HEK293 (cell line): ENCODE data around the gene ISY1.

ENCODE experiments used
- CTCF ChIA-PET: fragments of 350-600 bp; formaldehyde crosslinking; extraction: SDS; loops from one replicate; lab custom pipeline; 2021; ENCODE audit warnings: antibody characterized with exemption; lab: Yijun Ruan, JAX
- POLR2A ChIA-PET: fragments of 300-600 bp; formaldehyde crosslinking; extraction: SDS; loops from one replicate; lab custom pipeline; 2020; ENCODE audit warnings: antibody characterized with exemption, inconsistent platforms; lab: Yijun Ruan, JAX
- H3K27ac ChIP-seq: fragments of 200-500 bp; sonication (Bioruptor generic); 2 replicates; pipeline ENCODE4 v1.5.1; 2014; ENCODE audit warnings: low read depth, low read length, control low read depth, inconsistent platforms; ENCODE audit errors: extremely low read depth
- H3K36me3 ChIP-seq, 2 experiments: fragments of 200-500 bp in 1 of 2; sonication (Bioruptor generic) in 1 of 2; 1 replicate in 1 of 2; 2 replicates in 1 of 2; pipeline ENCODE4 v1.5.1; 2014 to 2017; ENCODE audit warnings: inconsistent platforms in 2 of 2, low read length in 2 of 2; ENCODE audit not compliant: control insufficient read depth in 2 of 2, insufficient read depth in 1 of 2
- H3K4me1 ChIP-seq: fragments of 200-500 bp; sonication (Bioruptor generic); 2 replicates; pipeline ENCODE4 v1.5.1; 2014; ENCODE audit warnings: mild to moderate bottlenecking, low read length, inconsistent platforms; ENCODE audit not compliant: control insufficient read depth, insufficient read depth
- H3K4me3 ChIP-seq: 2 replicates; pipeline ENCODE4 v1.5.1; 2011; ENCODE audit warnings: low read depth, mild to moderate bottlenecking, control low read depth, low read length, moderate library complexity
- H3K9me3 ChIP-seq: fragments of 200-500 bp; sonication (Bioruptor generic); 2 replicates; pipeline ENCODE4 v1.5.1; 2014; ENCODE audit warnings: low read depth, low read length, inconsistent platforms; ENCODE audit not compliant: control insufficient read depth, insufficient read depth
- BCL11A ChIP-seq: fragments of 450-650 bp; formaldehyde crosslinking; IDR thresholded peaks from 2 replicates; pipeline ENCODE4 v1.5.1; 2016; ENCODE audit warnings: low read depth, missing biosample characterization, missing genetic modification characterization
- GLIS1 ChIP-seq: fragments of 450-650 bp; formaldehyde crosslinking; IDR thresholded peaks from 2 replicates; pipeline ENCODE4 v1.5.1; 2016; ENCODE audit warnings: missing biosample characterization, missing genetic modification characterization
- IKZF3 ChIP-seq: fragments of 450-650 bp; IDR thresholded peaks from 2 replicates; pipeline ENCODE4 v1.5.0; 2018; ENCODE audit warnings: missing biosample characterization, mild to moderate bottlenecking, missing genetic modification characterization, moderate library complexity
- SCRT1 ChIP-seq: fragments of 450-650 bp; formaldehyde crosslinking; IDR thresholded peaks from 2 replicates; pipeline ENCODE4 v1.5.1; 2016; ENCODE audit warnings: missing biosample characterization, missing genetic modification characterization, borderline replicate concordance
- SCRT2 ChIP-seq: fragments of 450-650 bp; formaldehyde crosslinking; IDR thresholded peaks from 2 replicates; pipeline ENCODE4 v1.5.1; 2016; ENCODE audit warnings: missing biosample characterization, missing genetic modification characterization
- SP3 ChIP-seq: fragments of 450-650 bp; formaldehyde crosslinking; IDR thresholded peaks from 2 replicates; pipeline ENCODE4 v1.5.1; 2016; ENCODE audit warnings: missing biosample characterization, missing genetic modification characterization
- ZBTB17 ChIP-seq: fragments of 450-650 bp; formaldehyde crosslinking; IDR thresholded peaks from 2 replicates; pipeline ENCODE4 v1.5.1; 2016; ENCODE audit warnings: missing biosample characterization, missing genetic modification characterization
- ZBTB20 ChIP-seq: fragments of 450-650 bp; formaldehyde crosslinking; IDR thresholded peaks from 2 replicates; pipeline ENCODE4 v1.5.1; 2016; ENCODE audit warnings: missing biosample characterization, missing genetic modification characterization
- ZNF26 ChIP-seq: fragments of 450-650 bp; formaldehyde crosslinking; IDR thresholded peaks from 2 replicates; pipeline ENCODE4 v1.5.1; 2016; ENCODE audit warnings: missing biosample characterization, missing genetic modification characterization
- ZNF335 ChIP-seq: fragments of 450-650 bp; formaldehyde crosslinking; conservative IDR thresholded peaks from 2 replicates; pipeline ENCODE4 v1.5.1; 2016; ENCODE audit warnings: missing biosample characterization, missing genetic modification characterization
- ZNF341 ChIP-seq: fragments of 450-650 bp; formaldehyde crosslinking; IDR thresholded peaks from 2 replicates; pipeline ENCODE4; 2016; ENCODE audit warnings: low read depth, missing biosample characterization, missing genetic modification characterization
- ZNF473 ChIP-seq: fragments of 450-650 bp; formaldehyde crosslinking; IDR thresholded peaks from 2 replicates; pipeline ENCODE4 v1.5.1; 2017; ENCODE audit warnings: missing biosample characterization, missing genetic modification characterization
- ZNF514 ChIP-seq: fragments of 450-650 bp; formaldehyde crosslinking; IDR thresholded peaks from 2 replicates; pipeline ENCODE4 v1.5.1; 2016; ENCODE audit warnings: missing biosample characterization, missing genetic modification characterization
- ZNF530 ChIP-seq: fragments of 450-650 bp; formaldehyde crosslinking; IDR thresholded peaks from 2 replicates; pipeline ENCODE4 v1.5.1; 2016; ENCODE audit warnings: low read depth, missing biosample characterization, missing genetic modification characterization
- ZNF558 ChIP-seq: fragments of 450-650 bp; formaldehyde crosslinking; IDR thresholded peaks from 2 replicates; pipeline ENCODE4 v1.5.1; 2016; ENCODE audit warnings: missing biosample characterization, missing genetic modification characterization
- ZNF624 ChIP-seq: fragments of 450-650 bp; formaldehyde crosslinking; IDR thresholded peaks from 2 replicates; pipeline ENCODE4 v1.5.1; 2017; ENCODE audit warnings: missing biosample characterization, missing genetic modification characterization
- ZNF768 ChIP-seq: fragments of 450-650 bp; formaldehyde crosslinking; IDR thresholded peaks from 2 replicates; pipeline ENCODE4 v1.5.1; 2018; ENCODE audit warnings: missing biosample characterization, mild to moderate bottlenecking, missing genetic modification characterization
- ZXDB ChIP-seq: fragments of 450-650 bp; formaldehyde crosslinking; IDR thresholded peaks from 2 replicates; pipeline ENCODE4 v1.5.1; 2016; ENCODE audit warnings: missing biosample characterization, missing genetic modification characterization
- TF ChIP-seq, protein P1 (sequence below): fragments of 450-650 bp; formaldehyde crosslinking; IDR thresholded peaks from 2 replicates; pipeline ENCODE4 v1.5.1; 2017; ENCODE audit warnings: missing biosample characterization, missing genetic modification characterization
- TF ChIP-seq, protein P2 (sequence below): fragments of 450-650 bp; formaldehyde crosslinking; conservative IDR thresholded peaks from 2 replicates; pipeline ENCODE4 v1.5.1; 2016; ENCODE audit warnings: low read depth, missing biosample characterization, missing genetic modification characterization
- TF ChIP-seq, protein P3 (sequence below): fragments of 450-650 bp; formaldehyde crosslinking; IDR thresholded peaks from 2 replicates; pipeline ENCODE4 v1.5.1; 2016; ENCODE audit warnings: missing biosample characterization, missing genetic modification characterization
- TF ChIP-seq, protein P4 (sequence below): fragments of 450-650 bp; formaldehyde crosslinking; IDR thresholded peaks from 2 replicates; pipeline ENCODE4 v1.5.1; 2016; ENCODE audit warnings: missing biosample characterization, missing genetic modification characterization

Gene ISY1

DNA sequence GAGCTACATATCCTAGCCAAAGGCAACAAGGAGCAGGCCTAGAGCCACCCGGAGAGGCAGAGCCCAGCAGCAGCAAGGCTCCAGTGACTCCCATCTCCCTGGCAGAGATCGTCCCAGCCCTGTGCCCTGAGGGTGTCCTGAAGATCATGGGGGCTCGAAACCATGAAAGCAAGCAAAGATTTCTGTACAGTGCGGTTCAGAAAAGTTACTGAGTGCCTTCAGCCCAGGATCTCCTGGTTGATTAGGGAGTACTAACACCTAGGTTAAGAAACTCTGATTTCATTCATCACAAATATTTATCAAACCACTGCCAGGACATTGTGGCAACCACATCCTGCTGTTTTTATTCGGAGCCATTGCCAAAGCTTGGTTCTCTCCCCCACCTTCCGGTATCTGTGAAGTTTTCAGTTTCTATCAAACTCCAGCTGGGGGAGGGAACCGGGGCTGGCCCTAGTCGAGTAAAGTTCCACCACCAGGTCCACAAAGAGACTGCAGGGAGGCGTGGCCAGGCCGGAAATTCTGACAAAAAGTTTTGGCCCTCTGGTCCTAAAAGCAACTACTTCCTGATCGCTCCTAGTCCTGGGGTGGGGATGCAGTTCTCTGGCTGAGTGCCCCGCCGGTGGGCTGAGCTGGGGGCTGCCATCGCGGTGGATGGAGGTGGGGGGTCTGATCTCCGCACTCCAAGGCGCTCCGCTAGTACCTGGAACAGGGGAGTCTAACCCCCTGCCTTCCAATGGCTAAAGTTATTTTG, 40.4 kb downstream of the ISY1 start (continued):
- TF ChIP-seq ZNF768 (tag by site-specific recombination) (no peak), BCL11A (no peak), ZNF26 (no peak), ZNF558 (tag by site-specific recombination) (no peak), ZNF335 (0 out of 2 replicates have a peak, but pooled peaks have one; percentile 24), GLIS1 (tag by site-specific recombination) (peak; percentile 87), SP3 (tag by site-specific recombination) (peak; percentile 19), ZNF341 (peak; percentile 90), ZBTB17 (tag by site-specific recombination) (0 out of 2 replicates have a peak, but pooled peaks have one; percentile 28), ZNF624 (no peak)
- TF ChIP-seq, protein P1, sequence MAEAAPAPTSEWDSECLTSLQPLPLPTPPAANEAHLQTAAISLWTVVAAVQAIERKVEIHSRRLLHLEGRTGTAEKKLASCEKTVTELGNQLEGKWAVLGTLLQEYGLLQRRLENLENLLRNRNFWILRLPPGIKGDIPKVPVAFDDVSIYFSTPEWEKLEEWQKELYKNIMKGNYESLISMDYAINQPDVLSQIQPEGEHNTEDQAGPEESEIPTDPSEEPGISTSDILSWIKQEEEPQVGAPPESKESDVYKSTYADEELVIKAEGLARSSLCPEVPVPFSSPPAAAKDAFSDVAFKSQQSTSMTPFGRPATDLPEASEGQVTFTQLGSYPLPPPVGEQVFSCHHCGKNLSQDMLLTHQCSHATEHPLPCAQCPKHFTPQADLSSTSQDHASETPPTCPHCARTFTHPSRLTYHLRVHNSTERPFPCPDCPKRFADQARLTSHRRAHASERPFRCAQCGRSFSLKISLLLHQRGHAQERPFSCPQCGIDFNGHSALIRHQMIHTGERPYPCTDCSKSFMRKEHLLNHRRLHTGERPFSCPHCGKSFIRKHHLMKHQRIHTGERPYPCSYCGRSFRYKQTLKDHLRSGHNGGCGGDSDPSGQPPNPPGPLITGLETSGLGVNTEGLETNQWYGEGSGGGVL: 0 out of 2 replicates have a peak, but pooled peaks have one; percentile 31
- TF ChIP-seq, protein P2, sequence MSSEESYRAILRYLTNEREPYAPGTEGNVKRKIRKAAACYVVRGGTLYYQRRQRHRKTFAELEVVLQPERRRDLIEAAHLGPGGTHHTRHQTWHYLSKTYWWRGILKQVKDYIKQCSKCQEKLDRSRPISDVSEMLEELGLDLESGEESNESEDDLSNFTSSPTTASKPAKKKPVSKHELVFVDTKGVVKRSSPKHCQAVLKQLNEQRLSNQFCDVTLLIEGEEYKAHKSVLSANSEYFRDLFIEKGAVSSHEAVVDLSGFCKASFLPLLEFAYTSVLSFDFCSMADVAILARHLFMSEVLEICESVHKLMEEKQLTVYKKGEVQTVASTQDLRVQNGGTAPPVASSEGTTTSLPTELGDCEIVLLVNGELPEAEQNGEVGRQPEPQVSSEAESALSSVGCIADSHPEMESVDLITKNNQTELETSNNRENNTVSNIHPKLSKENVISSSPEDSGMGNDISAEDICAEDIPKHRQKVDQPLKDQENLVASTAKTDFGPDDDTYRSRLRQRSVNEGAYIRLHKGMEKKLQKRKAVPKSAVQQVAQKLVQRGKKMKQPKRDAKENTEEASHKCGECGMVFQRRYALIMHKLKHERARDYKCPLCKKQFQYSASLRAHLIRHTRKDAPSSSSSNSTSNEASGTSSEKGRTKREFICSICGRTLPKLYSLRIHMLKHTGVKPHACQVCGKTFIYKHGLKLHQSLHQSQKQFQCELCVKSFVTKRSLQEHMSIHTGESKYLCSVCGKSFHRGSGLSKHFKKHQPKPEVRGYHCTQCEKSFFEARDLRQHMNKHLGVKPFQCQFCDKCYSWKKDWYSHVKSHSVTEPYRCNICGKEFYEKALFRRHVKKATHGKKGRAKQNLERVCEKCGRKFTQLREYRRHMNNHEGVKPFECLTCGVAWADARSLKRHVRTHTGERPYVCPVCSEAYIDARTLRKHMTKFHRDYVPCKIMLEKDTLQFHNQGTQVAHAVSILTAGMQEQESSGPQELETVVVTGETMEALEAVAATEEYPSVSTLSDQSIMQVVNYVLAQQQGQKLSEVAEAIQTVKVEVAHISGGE: peak; percentile 26; the same call in 1 of the 2 replicates
- TF ChIP-seq, protein P3, sequence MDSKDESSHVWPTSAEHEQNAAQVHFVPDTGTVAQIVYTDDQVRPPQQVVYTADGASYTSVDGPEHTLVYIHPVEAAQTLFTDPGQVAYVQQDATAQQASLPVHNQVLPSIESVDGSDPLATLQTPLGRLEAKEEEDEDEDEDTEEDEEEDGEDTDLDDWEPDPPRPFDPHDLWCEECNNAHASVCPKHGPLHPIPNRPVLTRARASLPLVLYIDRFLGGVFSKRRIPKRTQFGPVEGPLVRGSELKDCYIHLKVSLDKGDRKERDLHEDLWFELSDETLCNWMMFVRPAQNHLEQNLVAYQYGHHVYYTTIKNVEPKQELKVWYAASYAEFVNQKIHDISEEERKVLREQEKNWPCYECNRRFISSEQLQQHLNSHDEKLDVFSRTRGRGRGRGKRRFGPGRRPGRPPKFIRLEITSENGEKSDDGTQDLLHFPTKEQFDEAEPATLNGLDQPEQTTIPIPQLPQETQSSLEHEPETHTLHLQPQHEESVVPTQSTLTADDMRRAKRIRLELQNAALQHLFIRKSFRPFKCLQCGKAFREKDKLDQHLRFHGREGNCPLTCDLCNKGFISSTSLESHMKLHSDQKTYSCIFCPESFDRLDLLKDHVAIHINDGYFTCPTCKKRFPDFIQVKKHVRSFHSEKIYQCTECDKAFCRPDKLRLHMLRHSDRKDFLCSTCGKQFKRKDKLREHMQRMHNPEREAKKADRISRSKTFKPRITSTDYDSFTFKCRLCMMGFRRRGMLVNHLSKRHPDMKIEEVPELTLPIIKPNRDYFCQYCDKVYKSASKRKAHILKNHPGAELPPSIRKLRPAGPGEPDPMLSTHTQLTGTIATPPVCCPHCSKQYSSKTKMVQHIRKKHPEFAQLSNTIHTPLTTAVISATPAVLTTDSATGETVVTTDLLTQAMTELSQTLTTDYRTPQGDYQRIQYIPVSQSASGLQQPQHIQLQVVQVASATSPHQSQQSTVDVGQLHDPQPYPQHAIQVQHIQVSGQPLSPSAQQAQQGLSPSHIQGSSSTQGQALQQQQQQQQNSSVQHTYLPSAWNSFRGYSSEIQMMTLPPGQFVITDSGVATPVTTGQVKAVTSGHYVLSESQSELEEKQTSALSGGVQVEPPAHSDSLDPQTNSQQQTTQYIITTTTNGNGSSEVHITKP (tag by site-specific recombination): peak; percentile 62
- TF ChIP-seq, all 188 proteins: peak for 13

DNA sequence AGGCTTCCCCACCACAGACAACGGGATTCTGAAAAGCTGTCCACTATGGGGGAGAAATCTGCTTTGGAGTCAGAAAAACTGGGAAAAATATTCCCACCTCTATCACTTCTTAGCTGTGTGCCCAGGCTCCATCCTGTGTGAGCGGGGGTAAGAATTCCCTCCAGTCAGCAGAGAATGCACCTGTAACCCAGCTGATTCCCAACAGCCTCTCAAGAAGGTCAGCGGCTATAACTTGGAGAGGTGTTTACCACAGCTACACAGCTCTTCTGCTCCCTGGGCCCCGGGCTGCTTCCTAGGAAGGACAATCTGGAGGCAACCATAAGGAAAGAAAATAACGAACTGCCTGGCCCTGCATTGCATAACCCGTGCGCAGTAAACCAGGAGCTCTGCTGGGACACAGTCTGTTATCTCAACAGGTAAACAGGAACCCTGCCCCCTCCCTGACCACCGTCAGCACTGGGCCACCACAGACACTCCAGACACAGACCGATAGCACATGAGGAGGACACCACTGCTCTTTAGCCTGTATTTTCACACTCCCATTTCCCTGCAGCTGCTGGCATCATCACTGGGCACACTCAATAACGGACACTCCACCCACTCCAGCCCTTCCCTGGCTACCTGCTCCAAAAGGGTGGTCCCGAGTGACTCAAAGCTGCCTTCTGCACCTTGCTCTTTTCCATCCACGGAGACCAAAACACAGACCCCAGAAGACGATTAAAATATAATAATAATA, 41.3 kb downstream of the ISY1 start:
- ChIA-PET POLR2A (interaction anchor here (0.5 to 0.9 kb wide), 2 partner anchors 10 to 103 kb away, joined by 3 read pairs; no protein-coding TSS in a partner anchor), CTCF (interaction anchor here (0.6 to 1.9 kb wide), 2 partner anchors 67 to 149 kb away, joined by 4 to 15 read pairs; no protein-coding TSS in a partner anchor)
- Histone ChIP-seq H3K9me3 (no peaks in the 10 kb centered on the region), H3K4me1 (peaks cover 15% of the 10 kb centered on the region), H3K27ac (peak overlapping the region; percentile 16; the same call in 1 of the 2 replicates), H3K4me3 (peak overlapping the region; percentile 68), H3K36me3 (peaks cover 0 to 6% of the 10 kb centered on the region in 2 experiments; a peak in 2 of 3 replicates)
- no peak for TF ChIP-seq IKZF3 (tag by site-specific recombination)
- TF ChIP-seq, protein P4, sequence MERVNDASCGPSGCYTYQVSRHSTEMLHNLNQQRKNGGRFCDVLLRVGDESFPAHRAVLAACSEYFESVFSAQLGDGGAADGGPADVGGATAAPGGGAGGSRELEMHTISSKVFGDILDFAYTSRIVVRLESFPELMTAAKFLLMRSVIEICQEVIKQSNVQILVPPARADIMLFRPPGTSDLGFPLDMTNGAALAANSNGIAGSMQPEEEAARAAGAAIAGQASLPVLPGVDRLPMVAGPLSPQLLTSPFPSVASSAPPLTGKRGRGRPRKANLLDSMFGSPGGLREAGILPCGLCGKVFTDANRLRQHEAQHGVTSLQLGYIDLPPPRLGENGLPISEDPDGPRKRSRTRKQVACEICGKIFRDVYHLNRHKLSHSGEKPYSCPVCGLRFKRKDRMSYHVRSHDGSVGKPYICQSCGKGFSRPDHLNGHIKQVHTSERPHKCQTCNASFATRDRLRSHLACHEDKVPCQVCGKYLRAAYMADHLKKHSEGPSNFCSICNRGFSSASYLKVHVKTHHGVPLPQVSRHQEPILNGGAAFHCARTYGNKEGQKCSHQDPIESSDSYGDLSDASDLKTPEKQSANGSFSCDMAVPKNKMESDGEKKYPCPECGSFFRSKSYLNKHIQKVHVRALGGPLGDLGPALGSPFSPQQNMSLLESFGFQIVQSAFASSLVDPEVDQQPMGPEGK (tag by site-specific recombination): 0 out of 2 replicates have a peak, but pooled peaks have one; percentile 20
- TF ChIP-seq ZNF473 (tag by site-specific recombination): no peak
- TF ChIP-seq ZXDB (tag by site-specific recombination): no peak
- TF ChIP-seq ZNF335: peak; percentile 66
- peak; percentile 78 for TF ChIP-seq SCRT2 (tag by site-specific recombination)
- TF ChIP-seq ZNF514 (tag by site-specific recombination): no peak
- TF ChIP-seq BCL11A: no peak
- TF ChIP-seq ZBTB20: no peak
- TF ChIP-seq SCRT1 (tag by site-specific recombination): no peak
- no peak for TF ChIP-seq ZNF530
